ENCODE results near the gene UTS2B.

DNA sequence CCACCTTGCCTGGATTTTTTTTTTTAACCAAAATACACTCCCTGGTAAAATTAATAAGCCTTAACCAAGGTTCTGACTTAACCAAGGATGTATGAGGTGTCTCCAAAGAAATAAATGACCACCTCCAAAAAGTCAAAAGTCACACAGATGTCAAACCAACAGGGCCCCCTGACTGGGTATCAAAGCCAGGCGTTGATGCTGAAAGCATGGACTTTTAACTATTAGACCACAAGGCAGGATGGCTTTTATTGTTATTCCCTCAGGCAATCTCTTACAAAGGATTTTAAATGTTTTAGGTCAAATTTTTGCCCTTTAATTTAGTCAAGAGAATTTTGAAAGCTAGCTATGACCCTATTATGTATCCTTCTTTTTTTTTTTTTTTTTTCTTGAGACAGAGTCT lies 70.8 kb downstream of the UTS2B start:
- TF ChIP-seq POLR2AphosphoS5 (IDR thresholded peaks at IDR 0.05; ENCODE audit: low read depth, low read length) (no peak), PRPF4 (IDR thresholded peaks at IDR 0.05; ENCODE audit: low read depth, low read length, poor library complexity, severe bottlenecking) (no peak), FIP1L1 (IDR thresholded peaks at IDR 0.05; ENCODE audit: borderline replicate concordance, insufficient read depth, low read depth, low read length) (no peak), PHF5A (CRISPR knock-in tag; IDR thresholded peaks at IDR 0.05; ENCODE audit: low read depth, unreplicated experiment) (no peak), CEBPG (CRISPR knock-in tag; IDR thresholded peaks at IDR 0.05) (no peak), RFX5 (IDR thresholded peaks at IDR 0.05; ENCODE audit: low read depth, low read length) (no peak), MTF1 (CRISPR knock-in tag; IDR thresholded peaks at IDR 0.05) (no peak)
- TF ChIP-seq, protein P1, sequence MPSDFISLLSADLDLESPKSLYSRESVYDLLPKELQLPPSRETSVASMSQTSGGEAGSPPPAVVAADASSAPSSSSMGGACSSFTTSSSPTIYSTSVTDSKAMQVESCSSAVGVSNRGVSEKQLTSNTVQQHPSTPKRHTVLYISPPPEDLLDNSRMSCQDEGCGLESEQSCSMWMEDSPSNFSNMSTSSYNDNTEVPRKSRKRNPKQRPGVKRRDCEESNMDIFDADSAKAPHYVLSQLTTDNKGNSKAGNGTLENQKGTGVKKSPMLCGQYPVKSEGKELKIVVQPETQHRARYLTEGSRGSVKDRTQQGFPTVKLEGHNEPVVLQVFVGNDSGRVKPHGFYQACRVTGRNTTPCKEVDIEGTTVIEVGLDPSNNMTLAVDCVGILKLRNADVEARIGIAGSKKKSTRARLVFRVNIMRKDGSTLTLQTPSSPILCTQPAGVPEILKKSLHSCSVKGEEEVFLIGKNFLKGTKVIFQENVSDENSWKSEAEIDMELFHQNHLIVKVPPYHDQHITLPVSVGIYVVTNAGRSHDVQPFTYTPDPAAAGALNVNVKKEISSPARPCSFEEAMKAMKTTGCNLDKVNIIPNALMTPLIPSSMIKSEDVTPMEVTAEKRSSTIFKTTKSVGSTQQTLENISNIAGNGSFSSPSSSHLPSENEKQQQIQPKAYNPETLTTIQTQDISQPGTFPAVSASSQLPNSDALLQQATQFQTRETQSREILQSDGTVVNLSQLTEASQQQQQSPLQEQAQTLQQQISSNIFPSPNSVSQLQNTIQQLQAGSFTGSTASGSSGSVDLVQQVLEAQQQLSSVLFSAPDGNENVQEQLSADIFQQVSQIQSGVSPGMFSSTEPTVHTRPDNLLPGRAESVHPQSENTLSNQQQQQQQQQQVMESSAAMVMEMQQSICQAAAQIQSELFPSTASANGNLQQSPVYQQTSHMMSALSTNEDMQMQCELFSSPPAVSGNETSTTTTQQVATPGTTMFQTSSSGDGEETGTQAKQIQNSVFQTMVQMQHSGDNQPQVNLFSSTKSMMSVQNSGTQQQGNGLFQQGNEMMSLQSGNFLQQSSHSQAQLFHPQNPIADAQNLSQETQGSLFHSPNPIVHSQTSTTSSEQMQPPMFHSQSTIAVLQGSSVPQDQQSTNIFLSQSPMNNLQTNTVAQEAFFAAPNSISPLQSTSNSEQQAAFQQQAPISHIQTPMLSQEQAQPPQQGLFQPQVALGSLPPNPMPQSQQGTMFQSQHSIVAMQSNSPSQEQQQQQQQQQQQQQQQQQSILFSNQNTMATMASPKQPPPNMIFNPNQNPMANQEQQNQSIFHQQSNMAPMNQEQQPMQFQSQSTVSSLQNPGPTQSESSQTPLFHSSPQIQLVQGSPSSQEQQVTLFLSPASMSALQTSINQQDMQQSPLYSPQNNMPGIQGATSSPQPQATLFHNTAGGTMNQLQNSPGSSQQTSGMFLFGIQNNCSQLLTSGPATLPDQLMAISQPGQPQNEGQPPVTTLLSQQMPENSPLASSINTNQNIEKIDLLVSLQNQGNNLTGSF (CRISPR knock-in tag; IDR thresholded peaks at IDR 0.05), result no peak
- TF ChIP-seq, protein P2, sequence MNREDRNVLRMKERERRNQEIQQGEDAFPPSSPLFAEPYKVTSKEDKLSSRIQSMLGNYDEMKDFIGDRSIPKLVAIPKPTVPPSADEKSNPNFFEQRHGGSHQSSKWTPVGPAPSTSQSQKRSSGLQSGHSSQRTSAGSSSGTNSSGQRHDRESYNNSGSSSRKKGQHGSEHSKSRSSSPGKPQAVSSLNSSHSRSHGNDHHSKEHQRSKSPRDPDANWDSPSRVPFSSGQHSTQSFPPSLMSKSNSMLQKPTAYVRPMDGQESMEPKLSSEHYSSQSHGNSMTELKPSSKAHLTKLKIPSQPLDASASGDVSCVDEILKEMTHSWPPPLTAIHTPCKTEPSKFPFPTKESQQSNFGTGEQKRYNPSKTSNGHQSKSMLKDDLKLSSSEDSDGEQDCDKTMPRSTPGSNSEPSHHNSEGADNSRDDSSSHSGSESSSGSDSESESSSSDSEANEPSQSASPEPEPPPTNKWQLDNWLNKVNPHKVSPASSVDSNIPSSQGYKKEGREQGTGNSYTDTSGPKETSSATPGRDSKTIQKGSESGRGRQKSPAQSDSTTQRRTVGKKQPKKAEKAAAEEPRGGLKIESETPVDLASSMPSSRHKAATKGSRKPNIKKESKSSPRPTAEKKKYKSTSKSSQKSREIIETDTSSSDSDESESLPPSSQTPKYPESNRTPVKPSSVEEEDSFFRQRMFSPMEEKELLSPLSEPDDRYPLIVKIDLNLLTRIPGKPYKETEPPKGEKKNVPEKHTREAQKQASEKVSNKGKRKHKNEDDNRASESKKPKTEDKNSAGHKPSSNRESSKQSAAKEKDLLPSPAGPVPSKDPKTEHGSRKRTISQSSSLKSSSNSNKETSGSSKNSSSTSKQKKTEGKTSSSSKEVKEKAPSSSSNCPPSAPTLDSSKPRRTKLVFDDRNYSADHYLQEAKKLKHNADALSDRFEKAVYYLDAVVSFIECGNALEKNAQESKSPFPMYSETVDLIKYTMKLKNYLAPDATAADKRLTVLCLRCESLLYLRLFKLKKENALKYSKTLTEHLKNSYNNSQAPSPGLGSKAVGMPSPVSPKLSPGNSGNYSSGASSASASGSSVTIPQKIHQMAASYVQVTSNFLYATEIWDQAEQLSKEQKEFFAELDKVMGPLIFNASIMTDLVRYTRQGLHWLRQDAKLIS (CRISPR knock-in tag; IDR thresholded peaks at IDR 0.05), result no peak
